KOPT-K1 (cell line): ENCODE measurements around the gene CPEB1.

Experiments
- H3K27ac ChIP-seq: fragments of 200-600 bp; sonication (generic); 2 replicates; pipeline ENCODE4 v1.5.1; 2016; ENCODE audit warnings: antibody characterized with exemption, mild to moderate bottlenecking, low read depth, low read length; ENCODE audit not compliant: poor library complexity, severe bottlenecking
- H3K36me3 ChIP-seq: fragments of 200-600 bp; sonication (generic); 2 replicates; pipeline ENCODE4 v1.5.1; 2017; ENCODE audit warnings: antibody characterized with exemption, mild to moderate bottlenecking, low read length, moderate library complexity; ENCODE audit not compliant: insufficient read depth
- H3K9me3 ChIP-seq: fragments of 200-600 bp; sonication (generic); 2 replicates; pipeline ENCODE4 v1.5.1; 2017; ENCODE audit warnings: antibody characterized with exemption, low read length, mild to moderate bottlenecking; ENCODE audit not compliant: insufficient read depth, poor library complexity, severe bottlenecking

CPEB1 gene

GRCh38 chr15:82640672-82641071 lies 6.5 kb downstream of the CPEB1 start:
- H3K9me3 ChIP-seq, result no peaks in the 10 kb centered on the region
- no peak overlapping the region for H3K27ac ChIP-seq
- H3K36me3 ChIP-seq, result no peaks in the 10 kb centered on the region

GRCh38 chr15:82635798-82636197 lies 11.4 kb downstream of the CPEB1 start:
- H3K36me3 ChIP-seq, result no peaks in the 10 kb centered on the region
- no peaks in the 10 kb centered on the region for H3K9me3 ChIP-seq
- no peak overlapping the region for H3K27ac ChIP-seq

GRCh38 chr15:82630033-82630432 lies 17.1 kb downstream of the CPEB1 start:
- no peaks in the 10 kb centered on the region for H3K36me3 ChIP-seq
- H3K9me3 ChIP-seq, result no peaks in the 10 kb centered on the region
- H3K27ac ChIP-seq, result no peak overlapping the region

- no peaks in the 10 kb centered on the region for H3K36me3 ChIP-seq
- H3K27ac ChIP-seq, result no peak overlapping the region
- H3K9me3 ChIP-seq, result no peaks in the 10 kb centered on the region
These were observed 22.0 kb downstream of the CPEB1 start for GRCh38 chr15:82625136-82625535.

GRCh38 chr15:82624438-82624837 lies 22.7 kb downstream of the CPEB1 start:
- Histone ChIP-seq H3K36me3 (no peaks in the 10 kb centered on the region), H3K9me3 (no peaks in the 10 kb centered on the region)

GRCh38 chr15:82624008-82624407 lies 23.2 kb downstream of the CPEB1 start:
- no peaks in the 10 kb centered on the region for H3K36me3 ChIP-seq
- H3K9me3 ChIP-seq, result no peaks in the 10 kb centered on the region
- no peak overlapping the region for H3K27ac ChIP-seq

More at GRCh38 chr15:82624438-82624837, 22.7 kb downstream of the CPEB1 start:
- H3K27ac ChIP-seq, result no peak overlapping the region

- Histone ChIP-seq H3K27ac (no peak overlapping the region), H3K9me3 (no peaks in the 10 kb centered on the region), H3K36me3 (no peaks in the 10 kb centered on the region)
These were observed 25.2 kb downstream of the CPEB1 start for GRCh38 chr15:82621970-82622369.

GRCh38 chr15:82613747-82614146 lies 33.4 kb downstream of the CPEB1 start:
- Histone ChIP-seq H3K36me3 (no peaks in the 10 kb centered on the region), H3K27ac (no peak overlapping the region), H3K9me3 (no peaks in the 10 kb centered on the region)

- Histone ChIP-seq H3K9me3 (no peaks in the 10 kb centered on the region), H3K36me3 (no peaks in the 10 kb centered on the region), H3K27ac (no peak overlapping the region)
These were observed 35.8 kb downstream of the CPEB1 start for GRCh38 chr15:82611348-82611747.

- no peak overlapping the region for H3K27ac ChIP-seq
- H3K9me3 ChIP-seq, result no peaks in the 10 kb centered on the region
- H3K36me3 ChIP-seq, result no peaks in the 10 kb centered on the region
These were observed 45.0 kb downstream of the CPEB1 start for GRCh38 chr15:82602195-82602594.

- no peak overlapping the region for H3K27ac ChIP-seq
- H3K9me3 ChIP-seq, result no peaks in the 10 kb centered on the region
- no peaks in the 10 kb centered on the region for H3K36me3 ChIP-seq
These were observed 47.3 kb downstream of the CPEB1 start for GRCh38 chr15:82599862-82600261.

GRCh38 chr15:82597815-82598214 lies 49.3 kb downstream of the CPEB1 start:
- Histone ChIP-seq H3K9me3 (no peaks in the 10 kb centered on the region), H3K27ac (no peak overlapping the region), H3K36me3 (no peaks in the 10 kb centered on the region)

- Histone ChIP-seq H3K9me3 (no peaks in the 10 kb centered on the region), H3K36me3 (no peaks in the 10 kb centered on the region), H3K27ac (no peak overlapping the region)
These were observed 51.4 kb downstream of the CPEB1 start for GRCh38 chr15:82595766-82596165.

GRCh38 chr15:82595203-82595602 lies 52.0 kb downstream of the CPEB1 start:
- no peak overlapping the region for H3K27ac ChIP-seq

GRCh38 chr15:82587805-82588204 lies 59.4 kb downstream of the CPEB1 start:
- Histone ChIP-seq H3K36me3 (no peaks in the 10 kb centered on the region), H3K9me3 (no peaks in the 10 kb centered on the region), H3K27ac (no peak overlapping the region)

More at GRCh38 chr15:82595203-82595602, 52.0 kb downstream of the CPEB1 start:
- no peaks in the 10 kb centered on the region for H3K9me3 ChIP-seq
- H3K36me3 ChIP-seq, result no peaks in the 10 kb centered on the region

GRCh38 chr15:82585072-82585471 lies 62.1 kb downstream of the CPEB1 start:
- Histone ChIP-seq H3K9me3 (no peaks in the 10 kb centered on the region), H3K27ac (no peak overlapping the region), H3K36me3 (no peaks in the 10 kb centered on the region)

GRCh38 chr15:82580713-82581112 lies 66.5 kb downstream of the CPEB1 start:
- Histone ChIP-seq H3K27ac (no peak overlapping the region), H3K9me3 (no peaks in the 10 kb centered on the region), H3K36me3 (no peaks in the 10 kb centered on the region)
